HK-2 (cell line): ENCODE results near the gene RPP21.

Experiments used
- DNase-seq: peaks from one replicate; pipeline ENCODE4 v3.0.0-alpha.2; 2018; ENCODE audit not compliant: unreplicated experiment

The RPP21 gene

DNA sequence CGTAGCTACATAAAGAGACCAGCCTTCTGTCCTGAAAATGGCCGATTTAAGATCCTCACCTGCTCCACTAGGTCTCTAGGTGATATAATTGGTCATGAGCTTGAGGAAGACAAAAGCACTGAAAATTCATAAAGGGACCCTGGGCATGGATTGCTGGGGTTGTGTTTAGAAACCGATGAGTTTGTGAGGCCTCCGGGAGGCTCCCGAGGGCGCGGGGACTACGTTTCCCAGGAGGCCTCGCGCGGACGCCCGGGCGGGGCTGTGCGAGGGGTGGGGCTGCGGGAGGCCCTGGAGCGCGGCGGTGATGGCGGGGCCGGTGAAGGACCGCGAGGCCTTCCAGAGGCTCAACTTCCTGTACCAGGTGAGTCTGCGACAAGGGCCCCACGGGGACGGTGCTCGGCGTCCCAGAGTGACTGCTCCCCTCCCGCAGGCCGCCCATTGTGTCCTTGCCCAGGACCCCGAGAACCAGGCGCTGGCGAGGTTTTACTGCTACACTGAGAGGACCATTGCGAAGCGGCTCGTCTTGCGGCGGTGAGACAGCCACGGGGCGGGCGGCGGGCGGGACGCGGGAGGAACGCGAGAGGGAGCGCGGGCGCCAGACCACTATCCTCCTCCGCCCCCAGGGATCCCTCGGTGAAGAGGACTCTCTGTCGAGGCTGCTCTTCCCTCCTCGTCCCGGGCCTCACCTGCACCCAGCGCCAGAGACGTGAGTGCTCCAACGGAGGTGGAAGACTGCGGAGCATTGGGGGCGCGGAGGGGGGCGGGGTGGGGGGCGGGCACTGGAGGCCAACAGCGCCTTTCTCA, at the start of gene RPP21:
Gene RPP21 (plus strand): TSS at position 289 of the 804 bp plus-strand sequence. CDS start 16 bp downstream, at position 305.
- DNase-seq = peak; percentile 90

DNA sequence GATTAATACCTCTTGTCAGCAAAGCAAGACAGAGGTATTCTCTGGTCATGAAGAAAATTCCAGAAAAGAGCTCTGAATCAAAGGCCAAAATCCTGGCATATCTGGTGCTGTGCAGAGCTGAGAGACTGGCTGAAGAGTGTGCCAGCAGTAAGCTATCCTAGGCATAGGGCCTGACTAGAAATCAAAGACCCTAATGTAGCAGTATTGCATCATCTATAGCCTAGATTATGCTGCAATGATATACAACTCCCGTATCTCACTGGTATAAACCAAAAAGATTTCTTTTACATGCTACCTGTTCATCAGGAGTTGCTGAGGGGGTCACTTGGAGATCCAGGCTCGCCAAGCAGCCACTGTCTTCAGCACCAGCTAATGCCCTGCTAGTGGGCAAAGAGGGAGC, 49.1 kb upstream of the RPP21 start:
- no peak for DNase-seq

DNA sequence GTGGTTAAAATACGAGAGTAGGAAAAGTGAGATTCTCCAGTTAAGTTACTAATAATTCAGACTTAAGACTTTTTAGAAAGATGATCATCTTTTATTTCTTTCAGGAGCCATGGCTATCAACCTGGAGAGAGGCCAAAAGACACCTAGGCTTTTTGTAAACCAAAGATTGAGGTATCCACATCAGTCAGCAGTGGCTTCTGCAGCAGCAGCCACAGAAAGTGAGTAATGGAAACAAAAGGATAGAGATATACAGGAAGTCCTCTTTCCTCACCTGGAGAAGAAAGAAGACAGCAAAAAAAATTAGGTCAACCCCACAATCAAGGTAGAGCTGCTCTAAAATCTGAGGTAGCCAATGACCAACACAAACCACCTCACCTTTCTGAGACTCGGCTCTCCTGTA, 41.0 kb upstream of the RPP21 start:
- no peak for DNase-seq

GRCh38 chr6:30311101-30311500, 33.9 kb upstream of the RPP21 start:
- no peak for DNase-seq

DNA sequence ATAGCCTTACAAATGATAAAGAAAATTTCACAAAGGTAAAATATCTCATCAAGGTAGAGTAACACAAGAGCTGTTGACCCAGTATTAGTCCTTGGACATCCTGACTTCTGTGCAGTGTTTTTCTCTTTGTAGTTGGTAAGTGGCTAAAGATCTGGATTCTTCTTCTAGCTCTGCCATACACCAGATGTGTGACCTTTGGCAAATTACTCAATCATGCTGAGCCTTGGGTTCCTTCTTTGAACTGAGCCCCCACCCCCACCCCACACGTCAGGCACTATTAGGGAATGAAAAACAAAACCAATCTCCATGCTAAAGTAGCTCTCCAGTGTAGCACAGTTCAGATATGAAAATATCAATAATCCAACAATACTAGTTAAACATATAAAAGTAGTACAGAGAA, 33.3 kb upstream of the RPP21 start:
- no peak for DNase-seq

DNA sequence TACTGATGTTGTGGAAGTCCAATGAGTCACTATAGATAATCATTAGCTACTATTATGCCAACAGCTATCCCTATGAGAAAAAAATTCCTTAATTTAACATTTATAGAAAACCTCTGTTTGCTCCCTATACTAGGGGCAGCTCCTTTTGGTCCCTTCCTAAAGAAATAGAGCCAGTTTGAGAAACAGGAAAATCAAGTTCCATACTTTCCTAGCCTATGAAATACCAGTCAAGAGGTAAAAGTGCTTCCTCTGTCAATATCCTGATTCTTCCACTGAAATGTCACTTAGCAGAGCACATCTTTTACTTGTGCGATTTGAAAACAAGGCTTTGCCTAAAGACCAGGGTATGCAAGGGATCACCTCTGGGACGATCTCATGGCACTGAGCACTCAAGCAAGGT, 32.7 kb upstream of the RPP21 start:
- DNase-seq = no peak

GRCh38 chr6:30312676-30313321, 32.2 kb upstream of the RPP21 start:
- DNase-seq = no peak

GRCh38 chr6:30315156-30315555, 29.8 kb upstream of the RPP21 start:
- DNase-seq = no peak

- DNase-seq = no peak
Observed at GRCh38 chr6:30317913-30318589, 26.9 kb upstream of the RPP21 start.

GRCh38 chr6:30319146-30319835, 25.7 kb upstream of the RPP21 start:
- no peak for DNase-seq

- DNase-seq = no peak
Observed at GRCh38 chr6:30321692-30322388, 23.1 kb upstream of the RPP21 start.

GRCh38 chr6:30322527-30323501, 22.1 kb upstream of the RPP21 start:
- no peak for DNase-seq

DNA sequence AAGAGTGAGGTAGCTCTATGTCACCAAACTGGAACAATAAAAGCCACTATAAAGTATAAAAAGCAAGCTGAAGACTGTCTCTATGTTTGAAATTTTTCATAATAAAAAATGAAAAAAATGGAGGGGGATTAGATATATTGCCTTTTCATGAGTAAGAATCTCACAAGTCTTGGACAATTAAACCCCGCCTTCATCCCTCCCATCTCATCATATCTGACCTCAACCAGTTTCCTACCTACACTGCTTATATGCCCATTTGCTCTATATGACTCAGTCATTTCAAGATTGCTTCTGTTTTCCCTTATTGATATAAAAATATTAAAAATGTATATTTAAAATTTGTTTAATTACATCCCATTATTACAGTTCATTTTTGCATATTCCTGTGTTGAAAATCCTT, 21.1 kb upstream of the RPP21 start:
- no peak for DNase-seq

DNA sequence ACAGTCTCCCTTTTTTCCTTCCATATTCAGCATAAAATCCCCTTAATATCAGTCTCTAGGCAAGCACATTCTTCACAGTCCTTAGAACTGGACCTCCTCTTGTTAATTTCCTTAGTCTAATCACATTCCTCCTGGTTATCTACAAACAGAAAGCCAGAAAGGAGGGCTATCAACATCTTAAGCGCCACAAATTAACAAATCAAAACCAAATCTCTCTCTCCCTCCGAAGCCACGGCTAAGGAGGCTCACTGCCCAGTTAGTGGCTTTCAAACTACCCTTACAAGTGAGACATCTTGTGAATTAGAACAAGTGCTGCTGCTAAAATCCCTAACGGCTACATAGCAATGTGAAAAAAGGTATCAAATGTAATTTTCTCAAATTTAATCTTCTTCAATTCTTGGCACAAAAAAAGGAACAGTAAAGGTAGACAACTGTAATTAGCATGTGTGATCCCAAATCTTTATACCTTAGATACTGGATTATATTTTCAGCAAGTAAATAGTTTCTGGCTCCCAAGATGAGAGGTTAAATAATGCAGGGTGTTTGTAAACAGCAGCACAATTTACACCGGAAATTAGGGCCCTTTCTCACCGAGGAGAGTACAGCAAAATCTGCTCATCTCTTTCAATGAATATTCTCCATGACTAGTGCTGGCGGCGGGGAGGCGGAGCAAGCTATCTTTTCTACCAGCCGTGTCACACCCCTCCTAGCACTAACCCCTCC, 19.6 kb upstream of the RPP21 start:
- no peak for DNase-seq

- DNase-seq = peak; percentile 76
Observed at GRCh38 chr6:30325873-30326525, 19.0 kb upstream of the RPP21 start.

DNA sequence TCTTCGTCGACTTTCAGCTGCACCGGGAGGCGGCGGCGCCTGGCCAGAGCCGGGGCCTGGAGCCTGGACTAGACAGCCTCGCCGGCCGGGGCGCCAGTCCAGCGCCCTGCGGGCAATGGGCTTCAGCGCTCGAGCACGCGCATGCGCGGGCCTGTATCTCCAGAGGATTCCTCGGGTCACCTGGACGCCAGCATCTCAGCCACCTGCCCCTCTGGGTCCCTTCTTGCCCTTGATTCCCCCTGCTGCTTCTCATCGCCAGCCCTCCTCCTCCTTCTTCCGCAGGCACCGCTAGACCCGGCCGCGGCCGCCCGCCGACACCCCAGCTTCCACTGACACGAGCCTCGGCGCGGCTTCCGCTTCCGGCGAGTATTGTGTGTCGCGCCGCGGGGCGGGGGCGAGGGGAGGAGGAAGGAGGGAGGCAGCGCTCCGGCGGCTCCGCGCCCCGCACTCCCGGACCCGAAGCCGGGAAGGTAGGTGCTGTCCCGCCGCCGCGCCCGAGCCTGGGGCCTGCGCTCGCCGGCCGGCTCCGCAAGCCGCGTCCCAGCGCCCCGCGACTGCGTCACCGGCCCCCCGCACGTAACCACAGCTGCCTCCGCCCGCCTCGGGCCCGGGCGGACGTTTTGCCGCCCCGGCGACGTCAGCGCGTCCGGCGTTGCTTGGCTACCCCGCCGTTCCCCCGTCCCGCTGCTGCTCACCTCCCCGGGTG, 18.3 kb upstream of the RPP21 start, which contains the start of gene TRIM39:
Gene TRIM39 (plus strand): TSS at position 402 of the 706 bp plus-strand sequence. CDS start 2,391 bp downstream, outside the sequence.
- peak; percentile 83 for DNase-seq

GRCh38 chr6:30327232-30327746, 17.7 kb upstream of the RPP21 start:
- no peak for DNase-seq

DNA sequence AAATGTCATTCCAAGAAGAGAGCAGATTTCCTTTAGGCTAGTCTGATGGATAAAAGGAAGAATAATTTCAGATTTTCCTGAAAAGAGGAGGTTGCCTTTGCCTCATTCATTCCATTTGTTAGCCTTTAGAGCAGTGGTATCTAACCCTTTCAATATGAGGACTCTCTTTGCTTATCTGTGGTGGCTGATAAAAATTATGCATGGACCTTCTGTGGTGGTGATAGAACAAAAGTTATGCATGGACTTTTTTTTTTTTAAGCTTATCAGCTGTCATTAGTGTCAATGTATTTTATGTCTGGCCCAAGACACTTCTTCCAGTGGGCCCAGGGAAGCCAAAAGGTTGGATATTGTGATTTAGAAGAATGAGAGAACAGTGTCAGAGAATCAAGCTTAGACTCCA, 16.6 kb upstream of the RPP21 start:
- DNase-seq = no peak
